Endothelial cell of umbilical vein (primary cell): ENCODE data around the gene SLC16A7.

Experiments used
- CTCF ChIP-seq, 2 donors: IDR thresholded peaks; 1 replicate in 1 of 2; 2 replicates in 1 of 2; pipeline ENCODE4 v1.5.1; 2011; ENCODE audit warnings: low read length in 2 of 2, mild to moderate bottlenecking in 2 of 2, moderate library complexity in 2 of 2, control low read depth in 1 of 2, inconsistent platforms in 1 of 2, low read depth in 1 of 2; ENCODE audit not compliant: insufficient read depth in 1 of 2; ENCODE audit errors: extremely low read depth in 1 of 2
- POLR2A ChIP-seq: IDR thresholded peaks from 2 replicates; pipeline ENCODE4 v1.6.1; 2012; ENCODE audit warnings: low read depth, mild to moderate bottlenecking, control low read depth, low read length

DNA sequence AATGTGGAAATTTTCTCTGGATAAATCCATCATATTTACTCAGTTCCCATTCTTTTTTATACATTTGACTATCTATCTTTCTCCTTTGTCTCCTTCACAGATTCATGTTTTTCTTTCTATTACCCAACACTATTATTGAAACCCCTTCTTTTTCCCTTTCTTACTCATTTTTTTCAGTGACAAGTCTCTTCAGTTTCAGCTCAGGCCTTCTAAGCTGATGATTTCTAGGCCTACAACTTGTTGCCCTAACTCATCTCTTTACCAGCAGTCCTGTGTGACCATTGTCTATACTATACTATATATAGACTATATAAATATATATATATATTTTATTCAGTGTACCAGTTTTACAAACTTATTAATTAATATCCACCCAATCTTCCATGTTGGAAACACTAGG is 31.8 kb downstream of the SLC16A7 start:
- no peak for TF ChIP-seq POLR2A
- no peak for TF ChIP-seq CTCF (IDR thresholded peaks at IDR 0.05; ENCODE audit: extremely low read depth in 1 of 2, insufficient read depth in 1 of 2, low read depth in 1 of 2, low read length in 2 of 2)
